ENCODE data around the gene KBTBD13. TPM values are rescaled to one million over a fixed set of nuclear protein-coding genes. Genes with fewer than 3 reads are reported as not detected.
"Not testable (repeated sequence)": the region's sequence is repeated elsewhere in the genome, so short reads cannot be mapped to it uniquely, and the experiment has no call there.

The KBTBD13 gene
- total RNA-seq, 1 donor from 2014 or later = not detected

DNA sequence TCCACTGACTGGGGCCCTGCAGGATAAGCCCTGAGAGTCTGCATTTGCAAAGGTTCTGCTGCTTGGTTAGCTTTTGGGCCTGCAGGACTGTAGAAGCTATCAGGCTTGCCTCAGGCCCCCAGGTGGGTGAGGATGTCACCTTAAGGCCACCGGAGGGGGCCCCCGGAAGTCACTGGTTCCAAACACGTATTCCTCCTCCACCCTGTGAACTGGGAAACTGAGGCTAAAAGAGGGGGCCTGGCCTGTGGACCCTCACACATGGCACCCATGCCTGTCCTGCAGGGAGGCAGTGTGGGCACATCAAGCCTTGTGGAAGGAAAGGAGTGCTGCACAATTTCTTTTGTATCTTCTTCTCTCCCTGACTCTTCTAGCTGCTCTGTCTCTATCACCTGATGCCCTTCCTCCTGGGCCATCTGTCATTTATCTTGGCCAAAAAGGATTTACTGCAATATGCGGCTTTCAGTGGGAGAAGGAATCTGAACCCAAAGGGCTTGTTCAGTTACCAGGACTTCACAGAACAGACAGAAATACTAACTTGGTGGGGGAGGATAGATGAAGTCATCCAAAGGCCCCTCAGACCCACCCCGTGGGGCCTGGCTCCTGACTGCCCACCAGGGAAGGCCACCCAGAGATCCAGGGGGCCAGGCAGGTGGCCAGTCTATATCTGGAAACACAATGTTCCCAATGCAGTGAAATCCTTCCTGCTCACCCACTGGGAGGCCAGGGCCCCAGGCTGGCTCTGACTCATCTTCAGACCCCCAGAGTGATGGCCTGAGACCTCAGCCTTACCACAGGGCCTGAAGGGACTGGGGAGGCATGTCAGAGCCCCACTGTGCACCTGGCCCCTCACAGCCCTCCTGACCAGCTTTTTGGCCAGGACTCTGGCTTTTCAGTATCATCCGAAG is 20.2 kb downstream of the KBTBD13 start:
- Histone ChIP-seq H3K27ac (no peak overlapping the region), H3K27me3 (no peaks in the 10 kb centered on the region), H2AFZ (replicated peaks) (no peak overlapping the region), H3K79me2 (ENCODE audit: low read depth) (no peaks in the 10 kb centered on the region), H3K9ac (no peak overlapping the region), H3K36me3 (no peaks in the 10 kb centered on the region), H3F3A (ENCODE audit: low read depth) (peaks cover 1% of the 10 kb centered on the region), H3K4me2 (no peak overlapping the region), H4K20me1 (ENCODE audit: low read depth) (no peaks in the 10 kb centered on the region), H3K9me3 (ENCODE audit: low read depth) (no peaks in the 10 kb centered on the region), H3K4me1 (no peaks in the 10 kb centered on the region), H3K4me3 (no peak overlapping the region)
- DNase-seq (ENCODE audit: low spot score) = no peak
- TF ChIP-seq EZH2 (IDR thresholded peaks at IDR 0.05) (no peak), EZH2phosphoT487 (IDR thresholded peaks at IDR 0.05) (no peak)
- TF ChIP-seq, protein P1, sequence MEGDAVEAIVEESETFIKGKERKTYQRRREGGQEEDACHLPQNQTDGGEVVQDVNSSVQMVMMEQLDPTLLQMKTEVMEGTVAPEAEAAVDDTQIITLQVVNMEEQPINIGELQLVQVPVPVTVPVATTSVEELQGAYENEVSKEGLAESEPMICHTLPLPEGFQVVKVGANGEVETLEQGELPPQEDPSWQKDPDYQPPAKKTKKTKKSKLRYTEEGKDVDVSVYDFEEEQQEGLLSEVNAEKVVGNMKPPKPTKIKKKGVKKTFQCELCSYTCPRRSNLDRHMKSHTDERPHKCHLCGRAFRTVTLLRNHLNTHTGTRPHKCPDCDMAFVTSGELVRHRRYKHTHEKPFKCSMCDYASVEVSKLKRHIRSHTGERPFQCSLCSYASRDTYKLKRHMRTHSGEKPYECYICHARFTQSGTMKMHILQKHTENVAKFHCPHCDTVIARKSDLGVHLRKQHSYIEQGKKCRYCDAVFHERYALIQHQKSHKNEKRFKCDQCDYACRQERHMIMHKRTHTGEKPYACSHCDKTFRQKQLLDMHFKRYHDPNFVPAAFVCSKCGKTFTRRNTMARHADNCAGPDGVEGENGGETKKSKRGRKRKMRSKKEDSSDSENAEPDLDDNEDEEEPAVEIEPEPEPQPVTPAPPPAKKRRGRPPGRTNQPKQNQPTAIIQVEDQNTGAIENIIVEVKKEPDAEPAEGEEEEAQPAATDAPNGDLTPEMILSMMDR (IDR thresholded peaks at IDR 0.05) = no peak
- H3K27me3 Mint-ChIP-seq (ENCODE audit: insufficient read depth, low read depth) = peaks cover 2% of the 10 kb centered on the region
- H3K4me1 Mint-ChIP-seq = peaks cover 9% of the 10 kb centered on the region
- no peak overlapping the region for H3K4me3 Mint-ChIP-seq
- peaks cover 19% of the 10 kb centered on the region for H3K36me3 Mint-ChIP-seq
- H3K9me3 Mint-ChIP-seq = no peaks in the 10 kb centered on the region
- no peak overlapping the region for H3K27ac Mint-ChIP-seq

GRCh38 chr15:65097651-65098263 is 21.2 kb downstream of the KBTBD13 start:
- peaks cover 2% of the 10 kb centered on the region for H3K27me3 Mint-ChIP-seq (ENCODE audit: insufficient read depth, low read depth)
- DNase-seq (ENCODE audit: low spot score) = no peak
- H3K4me1 Mint-ChIP-seq = peaks cover 9% of the 10 kb centered on the region
- no peak overlapping the region for H3K4me3 ChIP-seq
- H3K4me2 ChIP-seq = no peak overlapping the region
- H3K9me3 Mint-ChIP-seq = no peaks in the 10 kb centered on the region
- no peak overlapping the region for H3K4me3 Mint-ChIP-seq
- no peaks in the 10 kb centered on the region for H4K20me1 ChIP-seq (ENCODE audit: low read depth)
- H3K27ac Mint-ChIP-seq = no peak overlapping the region
- no peaks in the 10 kb centered on the region for H3K36me3 ChIP-seq
- no peaks in the 10 kb centered on the region for H3K4me1 ChIP-seq
- no peak overlapping the region for H3K9ac ChIP-seq
- no peak overlapping the region for H3K27ac ChIP-seq
- TF ChIP-seq, protein P1 (IDR thresholded peaks at IDR 0.05) = no peak
- TF ChIP-seq EZH2phosphoT487 (IDR thresholded peaks at IDR 0.05) = no peak
- no peak for TF ChIP-seq EZH2 (IDR thresholded peaks at IDR 0.05)
- H2AFZ ChIP-seq (replicated peaks) = no peak overlapping the region
- H3K9me3 ChIP-seq (ENCODE audit: low read depth) = no peaks in the 10 kb centered on the region
- peaks cover 20% of the 10 kb centered on the region for H3K36me3 Mint-ChIP-seq
- peaks cover 6% of the 10 kb centered on the region for H3K27me3 ChIP-seq
- H3K79me2 ChIP-seq (ENCODE audit: low read depth) = no peaks in the 10 kb centered on the region
- H3F3A ChIP-seq (ENCODE audit: low read depth) = peaks cover 2% of the 10 kb centered on the region

- H3K4me2 ChIP-seq = no peak overlapping the region
- H3K9me3 Mint-ChIP-seq = no peaks in the 10 kb centered on the region
- no peak overlapping the region for H3K4me3 ChIP-seq
- H3K27me3 Mint-ChIP-seq (ENCODE audit: insufficient read depth, low read depth) = peaks cover 2% of the 10 kb centered on the region
- DNase-seq (ENCODE audit: low spot score) = no peak
- peaks cover 20% of the 10 kb centered on the region for H3K36me3 Mint-ChIP-seq
- H3F3A ChIP-seq (ENCODE audit: low read depth) = peaks cover 2% of the 10 kb centered on the region
- H3K36me3 ChIP-seq = no peaks in the 10 kb centered on the region
- no peaks in the 10 kb centered on the region for H3K4me1 ChIP-seq
- no peak for TF ChIP-seq EZH2phosphoT487 (IDR thresholded peaks at IDR 0.05)
- TF ChIP-seq EZH2 (IDR thresholded peaks at IDR 0.05) = no peak
- TF ChIP-seq, protein P1 (IDR thresholded peaks at IDR 0.05) = no peak
- H3K79me2 ChIP-seq (ENCODE audit: low read depth) = no peaks in the 10 kb centered on the region
- no peak overlapping the region for H2AFZ ChIP-seq (replicated peaks)
- H3K9ac ChIP-seq = no peak overlapping the region
- peaks cover 16% of the 10 kb centered on the region for H3K27me3 ChIP-seq
- H3K27ac Mint-ChIP-seq = no peak overlapping the region
- H3K9me3 ChIP-seq (ENCODE audit: low read depth) = no peaks in the 10 kb centered on the region
- H4K20me1 ChIP-seq (ENCODE audit: low read depth) = no peaks in the 10 kb centered on the region
- H3K27ac ChIP-seq = no peak overlapping the region
- H3K4me3 Mint-ChIP-seq = no peak overlapping the region
- peaks cover 3% of the 10 kb centered on the region for H3K4me1 Mint-ChIP-seq
These were observed 22.8 kb downstream of the KBTBD13 start for GRCh38 chr15:65099336-65099735.

DNA sequence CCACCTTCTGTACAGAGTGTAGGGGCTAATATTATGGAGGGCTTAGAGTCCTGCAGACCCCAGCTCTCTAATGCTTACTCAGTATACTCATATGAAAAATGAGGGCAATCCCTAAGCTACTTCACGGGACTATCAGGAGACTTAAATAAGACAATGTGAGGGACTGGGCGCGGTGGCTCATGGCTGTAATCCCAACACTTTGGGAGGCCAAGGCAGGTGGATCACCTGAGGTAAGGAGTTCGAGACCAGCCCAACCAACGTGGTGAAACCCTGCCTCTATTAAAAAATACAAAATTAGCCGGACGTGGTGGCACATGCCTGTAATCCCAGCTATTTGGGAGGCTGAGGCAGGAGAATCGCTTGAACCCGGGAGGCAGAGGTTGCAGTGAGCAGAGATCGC is 23.3 kb downstream of the KBTBD13 start:
- H3K36me3 ChIP-seq; H3K4me3 ChIP-seq; H3F3A ChIP-seq (ENCODE audit: low read depth); H3K9me3 ChIP-seq (ENCODE audit: low read depth); H3K79me2 ChIP-seq (ENCODE audit: low read depth); H3K4me1 ChIP-seq; H2AFZ ChIP-seq (replicated peaks); H3K4me1 Mint-ChIP-seq; H3K4me3 Mint-ChIP-seq; H3K4me2 ChIP-seq; H3K9me3 Mint-ChIP-seq; H4K20me1 ChIP-seq (ENCODE audit: low read depth); H3K9ac ChIP-seq; DNase-seq (ENCODE audit: low spot score); H3K27ac ChIP-seq; H3K27me3 Mint-ChIP-seq (ENCODE audit: insufficient read depth, low read depth); H3K27ac Mint-ChIP-seq: not testable (repeated sequence)
- peaks cover 16% of the 10 kb centered on the region for H3K27me3 ChIP-seq
- peaks cover 20% of the 10 kb centered on the region for H3K36me3 Mint-ChIP-seq

Measured in neural progenitor cell (in vitro differentiated cells).